Esophagus muscularis mucosa (tissue), 4 donors: Measurements from ENCODE around the gene SCARB2.

Experiments
- EP300 ChIP-seq: sonication (generic); formaldehyde crosslinking; IDR thresholded peaks from one replicate; pipeline ENCODE4 v1.6.1; 2017; ENCODE audit warnings: antibody characterized with exemption
- POLR2A ChIP-seq: fragments of 450-650 bp; IDR thresholded peaks from one replicate; pipeline ENCODE4 v1.6.1; 2017; ENCODE audit warnings: antibody characterized with exemption, moderate library complexity, mild to moderate bottlenecking, low read depth
- POLR2AphosphoS5 ChIP-seq, 2 donors: sonication (generic); formaldehyde crosslinking; IDR thresholded peaks; one replicate each; pipeline ENCODE4 v1.6.1; 2017; ENCODE audit warnings: antibody characterized with exemption in 2 of 2
- TF ChIP-seq, protein P1 (sequence below), 3 experiments: fragments of 200-600 bp in 2 of 3; fragments of 450-650 bp in 1 of 3; sonication (generic) in 2 of 3; IDR thresholded peaks; one replicate each; pipeline ENCODE4 v1.5.1; 2017 to 2019; ENCODE audit warnings: antibody characterized with exemption in 3 of 3, mild to moderate bottlenecking in 2 of 3, moderate library complexity in 1 of 3

DNA sequence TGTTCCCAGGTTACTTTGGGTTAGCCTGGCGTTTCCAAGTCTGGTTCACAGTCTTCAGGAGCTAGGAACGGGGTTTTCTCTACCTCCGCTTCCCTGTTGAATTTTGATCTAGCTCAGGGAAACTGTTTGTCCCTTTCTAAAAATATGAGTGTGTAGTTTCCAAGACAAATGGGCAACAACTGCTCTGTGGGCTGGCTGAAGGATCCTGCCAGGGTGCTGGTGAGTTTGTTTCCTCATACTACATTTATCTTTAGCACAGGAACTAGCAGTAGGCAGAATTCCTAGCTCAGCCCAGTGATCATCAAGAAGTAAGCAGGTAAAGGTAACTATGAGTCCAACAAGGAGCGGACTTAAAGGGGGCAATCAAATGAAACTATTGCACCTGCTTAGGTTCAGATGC, 24.6 kb upstream of the SCARB2 start:
- TF ChIP-seq, protein P1, sequence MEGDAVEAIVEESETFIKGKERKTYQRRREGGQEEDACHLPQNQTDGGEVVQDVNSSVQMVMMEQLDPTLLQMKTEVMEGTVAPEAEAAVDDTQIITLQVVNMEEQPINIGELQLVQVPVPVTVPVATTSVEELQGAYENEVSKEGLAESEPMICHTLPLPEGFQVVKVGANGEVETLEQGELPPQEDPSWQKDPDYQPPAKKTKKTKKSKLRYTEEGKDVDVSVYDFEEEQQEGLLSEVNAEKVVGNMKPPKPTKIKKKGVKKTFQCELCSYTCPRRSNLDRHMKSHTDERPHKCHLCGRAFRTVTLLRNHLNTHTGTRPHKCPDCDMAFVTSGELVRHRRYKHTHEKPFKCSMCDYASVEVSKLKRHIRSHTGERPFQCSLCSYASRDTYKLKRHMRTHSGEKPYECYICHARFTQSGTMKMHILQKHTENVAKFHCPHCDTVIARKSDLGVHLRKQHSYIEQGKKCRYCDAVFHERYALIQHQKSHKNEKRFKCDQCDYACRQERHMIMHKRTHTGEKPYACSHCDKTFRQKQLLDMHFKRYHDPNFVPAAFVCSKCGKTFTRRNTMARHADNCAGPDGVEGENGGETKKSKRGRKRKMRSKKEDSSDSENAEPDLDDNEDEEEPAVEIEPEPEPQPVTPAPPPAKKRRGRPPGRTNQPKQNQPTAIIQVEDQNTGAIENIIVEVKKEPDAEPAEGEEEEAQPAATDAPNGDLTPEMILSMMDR (IDR thresholded peaks at IDR 0.05), result no peak
- no peak for TF ChIP-seq POLR2A
- no peak for TF ChIP-seq POLR2AphosphoS5 (IDR thresholded peaks at IDR 0.05)
- no peak for TF ChIP-seq EP300
